ENCODE measurements around the gene ERCC4.
A peak's percentile ranks its signal among the peaks of the same experiment; 100 is the strongest.
"Not testable (repeated sequence)": the region's sequence is repeated elsewhere in the genome, so short reads cannot be mapped to it uniquely, and the experiment has no call there.

Gene ERCC4

DNA sequence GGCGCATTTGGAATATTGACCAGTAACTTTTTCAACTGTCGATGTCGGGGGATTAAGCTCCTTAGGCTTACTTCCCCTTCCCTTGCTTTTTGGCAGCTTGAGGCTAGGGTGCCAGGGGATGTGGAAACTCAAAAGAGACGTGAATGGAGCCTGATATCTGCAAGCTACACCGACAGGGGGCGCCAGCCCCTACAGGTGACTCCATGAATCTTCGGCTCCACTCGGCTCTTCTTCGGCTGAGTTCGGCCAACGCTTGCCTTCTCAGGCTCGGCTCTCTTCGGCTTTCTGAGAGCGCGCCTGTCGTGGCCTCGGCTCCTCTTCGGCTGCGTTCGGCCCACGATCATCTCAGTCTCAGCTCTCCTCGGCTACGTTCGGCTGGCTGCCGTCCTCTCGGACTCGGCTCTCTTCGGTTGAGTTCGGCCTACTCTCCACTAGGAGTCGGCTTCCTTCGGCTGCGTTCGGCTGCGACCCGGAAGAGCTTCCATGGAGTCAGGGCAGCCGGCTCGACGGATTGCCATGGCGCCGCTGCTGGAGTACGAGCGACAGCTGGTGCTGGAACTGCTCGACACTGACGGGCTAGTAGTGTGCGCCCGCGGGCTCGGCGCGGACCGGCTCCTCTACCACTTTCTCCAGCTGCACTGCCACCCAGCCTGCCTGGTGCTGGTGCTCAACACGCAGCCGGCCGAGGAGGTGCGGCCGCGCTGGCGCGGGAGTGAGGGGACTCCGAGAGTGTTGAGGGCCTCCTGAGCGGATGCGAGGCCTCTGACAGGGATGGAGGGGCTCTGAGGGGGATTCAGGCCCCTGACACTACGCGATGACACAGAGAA is at the start of gene ERCC4:
TSS of gene ERCC4 (plus strand) at position 472 of the 827 bp plus-strand sequence. CDS start at position 484, 12 bp downstream.
- DNase-seq (ENCODE audit: low read depth): peak; percentile 99

DNA sequence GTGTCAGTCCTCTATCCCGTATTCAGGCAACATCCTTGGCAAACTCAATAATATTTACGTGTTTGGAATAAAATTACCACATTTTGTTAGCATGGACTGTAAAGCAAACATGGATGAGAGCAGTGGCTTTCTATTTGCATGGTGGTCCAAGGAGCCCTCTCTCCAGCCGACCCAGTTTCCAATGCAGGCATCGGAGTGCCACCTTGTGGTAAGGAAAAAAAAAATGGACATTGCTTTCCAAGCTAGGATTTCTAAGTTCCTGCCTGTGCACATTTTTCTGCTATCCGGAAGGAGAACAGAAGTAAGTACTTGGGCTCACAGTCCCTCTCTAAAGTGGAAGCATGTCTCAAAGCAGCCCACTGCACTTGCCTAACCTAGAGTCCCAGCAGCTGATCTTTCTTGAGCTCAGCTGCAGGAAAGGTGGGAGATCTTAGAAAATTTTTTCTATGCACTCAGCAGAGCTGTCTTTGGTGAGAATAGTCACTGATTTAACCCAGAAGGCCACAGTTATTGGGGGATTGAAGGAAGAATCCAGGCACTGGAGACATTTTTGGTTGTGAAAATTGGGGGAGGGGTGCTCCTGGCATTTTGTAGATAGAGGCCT is 46.0 kb upstream of the ERCC4 start:
- no peak for DNase-seq (ENCODE audit: low read depth)

GRCh38 chr16:13875614-13876284 is 44.2 kb upstream of the ERCC4 start:
- DNase-seq (ENCODE audit: low read depth): no peak

- DNase-seq (ENCODE audit: low read depth): no peak
Measured at GRCh38 chr16:13883276-13883675, 36.7 kb upstream of the ERCC4 start.

DNA sequence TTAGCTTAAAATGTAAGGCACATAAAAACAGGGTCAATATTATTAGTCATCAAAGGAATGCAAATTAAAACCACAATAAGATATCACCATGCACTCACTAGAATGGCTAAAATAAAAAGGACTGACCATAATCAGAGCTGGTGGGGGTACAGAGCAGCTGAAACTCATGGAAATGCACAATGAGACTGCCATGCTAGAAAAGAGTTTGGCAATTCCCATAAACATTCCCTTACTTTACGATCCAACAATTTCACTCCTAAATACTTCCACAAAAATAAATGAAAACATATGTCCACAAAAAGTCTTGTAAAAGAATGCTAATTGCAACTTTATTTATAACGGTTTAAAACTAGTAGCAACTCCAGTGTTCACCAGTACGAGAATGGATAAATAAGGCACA is 36.1 kb upstream of the ERCC4 start:
- DNase-seq (ENCODE audit: low read depth): no peak

- DNase-seq (ENCODE audit: low read depth): no peak
Measured at GRCh38 chr16:13885700-13886099, 34.3 kb upstream of the ERCC4 start.

- DNase-seq (ENCODE audit: low read depth): no peak
Measured at GRCh38 chr16:13886608-13887007, 33.3 kb upstream of the ERCC4 start.

- not testable (repeated sequence) for DNase-seq (ENCODE audit: low read depth)
Measured at GRCh38 chr16:13889323-13889722, 30.6 kb upstream of the ERCC4 start.

DNA sequence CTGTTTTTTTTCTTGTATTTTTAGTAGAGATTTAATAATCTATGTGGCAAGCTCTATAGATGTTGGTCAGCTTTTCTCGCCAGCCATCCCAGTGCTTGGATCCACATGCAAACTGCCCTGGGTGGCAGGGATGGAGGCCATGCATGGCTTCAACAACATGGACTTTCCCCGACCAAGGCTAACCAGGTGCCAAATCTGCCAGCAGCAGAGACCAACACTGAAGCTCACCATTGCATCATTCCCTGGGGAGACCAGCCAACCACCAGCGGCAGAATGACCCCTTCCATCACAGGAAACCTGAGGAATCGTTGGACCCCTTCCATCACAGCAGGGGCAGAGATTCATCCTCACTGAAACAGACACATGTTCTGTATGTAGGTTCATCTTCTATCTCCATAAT is 27.7 kb upstream of the ERCC4 start:
- no peak for DNase-seq (ENCODE audit: low read depth)

- no peak for DNase-seq (ENCODE audit: low read depth)
Measured at GRCh38 chr16:13895516-13895915, 24.4 kb upstream of the ERCC4 start.

DNA sequence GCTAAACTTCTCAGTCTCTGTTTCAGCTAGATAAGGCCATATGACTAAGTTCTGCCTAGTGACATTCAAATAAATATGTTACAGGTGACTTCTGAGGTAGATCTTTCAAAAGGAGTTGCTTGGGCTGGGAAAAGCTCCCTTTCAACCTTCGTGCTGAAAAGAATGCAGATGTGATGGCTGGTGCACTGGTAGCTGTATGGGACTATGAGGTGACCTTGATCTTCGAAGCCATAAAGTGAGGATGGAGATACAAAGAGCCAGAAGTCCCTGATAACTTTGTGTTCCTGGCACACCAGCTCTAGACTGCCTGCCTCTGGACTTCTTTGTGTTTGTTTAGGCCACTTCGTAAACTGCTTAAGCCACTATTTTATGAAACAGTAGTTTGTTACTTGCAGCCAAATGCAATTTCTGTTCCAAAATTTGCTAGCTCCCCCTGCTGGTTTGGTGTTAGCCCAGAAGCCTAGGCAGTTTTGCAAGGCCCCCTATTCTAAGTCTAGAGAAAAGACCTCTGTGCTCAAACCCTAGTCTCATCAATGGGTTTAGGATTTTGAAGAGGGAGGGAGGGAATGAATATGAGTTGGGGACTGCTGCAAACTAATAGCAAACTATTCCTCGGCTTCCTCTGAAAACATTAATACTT is 23.3 kb upstream of the ERCC4 start:
- no peak for DNase-seq (ENCODE audit: low read depth)

GRCh38 chr16:13897806-13898205 is 22.1 kb upstream of the ERCC4 start:
- DNase-seq (ENCODE audit: low read depth): no peak

DNA sequence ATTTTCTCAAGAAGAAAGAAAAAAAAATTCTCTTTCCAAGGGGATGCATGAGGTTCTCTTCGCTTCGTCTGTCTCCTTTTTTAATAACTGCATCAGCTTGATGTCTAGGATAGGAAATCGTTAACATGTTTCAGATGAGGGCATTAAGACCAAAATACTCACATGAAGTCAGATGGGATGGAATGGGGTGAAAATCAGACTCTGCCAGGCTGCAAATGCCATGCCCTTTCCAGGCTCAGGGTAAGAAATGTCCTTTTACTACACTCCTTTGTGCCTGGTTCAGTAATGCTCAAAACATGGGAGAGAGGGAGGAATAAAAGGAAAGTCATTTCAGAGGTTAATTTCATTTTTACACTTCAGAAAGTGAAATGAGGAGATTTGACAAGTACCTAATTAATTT is 21.7 kb upstream of the ERCC4 start:
- no peak for DNase-seq (ENCODE audit: low read depth)

GRCh38 chr16:13902052-13902451 is 17.9 kb upstream of the ERCC4 start:
- DNase-seq (ENCODE audit: low read depth): no peak

GRCh38 chr16:13902677-13903076 is 17.3 kb upstream of the ERCC4 start:
- peak; percentile 47 for DNase-seq (ENCODE audit: low read depth)

GRCh38 chr16:13904179-13904691 is 15.7 kb upstream of the ERCC4 start:
- DNase-seq (ENCODE audit: low read depth): no peak

DNA sequence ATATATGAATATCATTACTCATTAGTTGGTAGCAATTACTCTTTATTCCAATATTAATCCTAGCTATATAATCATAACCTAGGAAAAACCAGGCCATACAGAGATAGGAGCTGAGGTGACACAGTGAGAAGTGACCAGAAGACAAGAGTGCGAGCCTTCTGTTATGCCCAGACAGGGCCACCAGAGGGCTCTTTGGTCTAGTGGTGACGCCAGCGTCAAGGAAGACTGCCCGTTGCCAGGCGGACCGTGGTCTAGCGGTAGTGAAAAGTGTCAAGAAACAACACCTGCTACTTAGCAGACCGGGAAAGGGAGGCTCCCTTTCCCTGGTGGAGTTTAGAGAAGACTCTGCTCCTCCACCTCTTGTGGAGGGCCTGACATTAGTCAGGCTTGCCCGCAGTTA is 15.1 kb upstream of the ERCC4 start:
- DNase-seq (ENCODE audit: low read depth): not testable (repeated sequence)

DNA sequence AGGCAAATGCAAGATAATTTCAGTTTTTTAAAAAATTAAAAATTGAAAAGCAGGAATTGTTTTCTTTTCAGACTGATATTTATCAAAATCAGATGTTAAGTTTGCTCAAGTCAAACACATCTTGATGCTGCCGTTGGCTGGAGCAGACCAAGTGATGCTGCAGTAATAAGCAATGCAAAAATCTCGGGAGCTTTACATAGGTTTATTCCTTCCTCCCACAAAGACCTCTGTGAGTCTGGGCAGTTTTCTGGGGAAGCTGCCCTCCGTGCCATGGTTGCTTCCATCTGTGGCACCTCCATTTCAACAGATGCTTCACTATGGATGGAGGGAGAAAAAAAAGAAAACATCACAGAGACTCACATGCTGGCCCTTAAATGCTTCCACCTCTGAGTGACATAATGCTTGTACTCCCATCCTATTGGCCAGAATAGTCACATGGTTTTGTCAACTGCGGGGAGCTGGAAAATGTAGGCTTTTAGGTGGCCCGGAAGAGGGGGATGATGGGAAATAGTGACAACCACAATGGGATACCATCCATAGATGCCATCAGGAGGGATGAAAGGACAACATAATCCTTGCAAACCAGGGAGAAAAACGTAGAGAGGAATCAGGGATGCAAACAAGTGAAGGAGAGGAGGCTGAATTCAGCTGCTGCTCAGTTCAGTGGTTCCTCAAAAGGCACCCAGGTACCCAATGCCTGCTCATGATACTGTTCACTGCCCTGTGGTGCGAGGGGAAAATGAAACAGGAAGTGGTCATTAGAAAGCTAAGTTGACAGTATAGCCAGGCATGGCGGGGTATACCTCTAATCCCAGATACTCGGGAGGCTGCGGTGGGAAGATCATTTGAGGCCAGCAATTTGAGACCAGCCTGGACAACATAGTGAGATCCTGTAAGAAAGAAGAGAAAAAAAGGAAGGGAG is 13.5 kb upstream of the ERCC4 start:
- DNase-seq (ENCODE audit: low read depth): no peak

GRCh38 chr16:13907431-13907830 is 12.5 kb upstream of the ERCC4 start:
- DNase-seq (ENCODE audit: low read depth): no peak

GRCh38 chr16:13909069-13909468 is 10.9 kb upstream of the ERCC4 start:
- no peak for DNase-seq (ENCODE audit: low read depth)

- peak; percentile 34 for DNase-seq (ENCODE audit: low read depth)
Measured at GRCh38 chr16:13909872-13910303, 10.1 kb upstream of the ERCC4 start.

All from fibroblast of the conjunctiva (primary cell).